Activated CD4-positive, alpha-beta T cell treated with anti-CD3 and anti-CD28 coated beads, Interleukin-2, amount 10 ng/mL, durations not matched to agents 24 days and 14 days (primary cell): ENCODE measurements around the gene PLA2G6. TPM values are rescaled to one million over a fixed set of nuclear protein-coding genes. Genes with fewer than 3 reads are reported as not detected.
"Not testable (repeated sequence)": the region's sequence is repeated elsewhere in the genome, so short reads cannot be mapped to it uniquely, and the experiment has no call there.

Experiments
- DNase-seq: peaks from one replicate; pipeline ENCODE4 v3.0.0; 2022
- H3K27ac Mint-ChIP-seq: one replicate; pipeline ENCODE4 v1.8.0; 2022; ENCODE audit warnings: mild to moderate bottlenecking, mixed read lengths
- H3K27me3 Mint-ChIP-seq: one replicate; pipeline ENCODE4 v1.8.0; 2022; ENCODE audit warnings: mixed read lengths
- H3K36me3 Mint-ChIP-seq: one replicate; pipeline ENCODE4 v1.8.0; 2022; ENCODE audit warnings: low read depth, mild to moderate bottlenecking, mixed read lengths
- H3K4me1 Mint-ChIP-seq: one replicate; pipeline ENCODE4 v1.8.0; 2021; ENCODE audit warnings: mixed read lengths
- H3K4me3 Mint-ChIP-seq: one replicate; pipeline ENCODE4 v1.8.0; 2022; ENCODE audit warnings: mild to moderate bottlenecking, moderate library complexity, mixed read lengths
- H3K9me3 Mint-ChIP-seq: one replicate; pipeline ENCODE4 v1.8.0; 2021; ENCODE audit warnings: mixed read lengths
- intact Hi-C: fragments of 100-400 bp; cut with micrococcal nuclease; formaldehyde crosslinking; loops from one replicate; pipeline ENCODE4 v1.15.1; 2023
- total RNA-seq: library from RNA; stranded (reverse); gene quantifications from 2 replicates; pipeline ENCODE4 v1.2.3, GENCODE V29; 2022

PLA2G6 gene
- total RNA-seq, 1 donor from 2014 or later = 34.3 TPM

DNA sequence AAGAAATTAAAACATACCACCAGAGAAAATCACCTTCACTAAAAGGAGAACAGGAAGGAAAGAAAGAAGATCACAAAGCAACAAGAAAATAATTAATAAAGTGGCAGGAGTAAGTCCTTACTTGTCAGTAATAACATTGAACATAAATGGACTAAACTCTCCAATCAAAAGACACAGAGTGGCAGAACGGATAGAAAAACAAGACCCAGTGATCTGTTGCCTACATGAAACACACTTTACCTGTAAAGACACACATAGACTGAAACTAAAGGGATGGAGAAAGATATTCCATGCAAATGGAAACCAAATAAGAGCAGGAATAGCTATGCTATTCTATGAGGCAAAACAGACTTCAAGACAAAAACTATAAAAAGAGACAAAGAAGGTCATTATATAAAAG is 25.9 kb downstream of the PLA2G6 start:
- H3K4me1 Mint-ChIP-seq = no peaks in the 10 kb centered on the region
- intact Hi-C loops = no loop called here
- no peak for DNase-seq
- H3K9me3 Mint-ChIP-seq = no peaks in the 10 kb centered on the region
- H3K27ac Mint-ChIP-seq = no peak overlapping the region
- no peaks in the 10 kb centered on the region for H3K27me3 Mint-ChIP-seq
- no peak overlapping the region for H3K4me3 Mint-ChIP-seq
- H3K36me3 Mint-ChIP-seq = no peaks in the 10 kb centered on the region

DNA sequence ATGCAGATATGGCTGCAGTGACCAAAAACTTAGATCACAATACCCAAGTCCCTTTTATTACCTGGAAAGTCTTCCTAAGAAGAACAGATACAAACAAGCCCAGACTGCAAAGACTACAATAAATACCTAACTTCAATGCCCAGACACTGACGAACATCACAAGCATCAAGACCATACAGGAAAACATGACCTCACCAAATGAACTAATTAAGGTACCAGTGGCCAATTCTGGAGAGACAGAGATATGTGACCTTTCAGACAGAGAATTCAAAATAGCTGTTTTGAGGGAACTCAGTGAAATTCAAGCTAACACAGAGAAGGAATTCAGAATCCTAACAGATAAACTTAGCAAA is 27.1 kb downstream of the PLA2G6 start:
- H3K36me3 Mint-ChIP-seq, H3K27ac Mint-ChIP-seq, DNase-seq, H3K4me3 Mint-ChIP-seq, H3K27me3 Mint-ChIP-seq, H3K4me1 Mint-ChIP-seq, H3K9me3 Mint-ChIP-seq, intact Hi-C loops: not testable (repeated sequence)

DNA sequence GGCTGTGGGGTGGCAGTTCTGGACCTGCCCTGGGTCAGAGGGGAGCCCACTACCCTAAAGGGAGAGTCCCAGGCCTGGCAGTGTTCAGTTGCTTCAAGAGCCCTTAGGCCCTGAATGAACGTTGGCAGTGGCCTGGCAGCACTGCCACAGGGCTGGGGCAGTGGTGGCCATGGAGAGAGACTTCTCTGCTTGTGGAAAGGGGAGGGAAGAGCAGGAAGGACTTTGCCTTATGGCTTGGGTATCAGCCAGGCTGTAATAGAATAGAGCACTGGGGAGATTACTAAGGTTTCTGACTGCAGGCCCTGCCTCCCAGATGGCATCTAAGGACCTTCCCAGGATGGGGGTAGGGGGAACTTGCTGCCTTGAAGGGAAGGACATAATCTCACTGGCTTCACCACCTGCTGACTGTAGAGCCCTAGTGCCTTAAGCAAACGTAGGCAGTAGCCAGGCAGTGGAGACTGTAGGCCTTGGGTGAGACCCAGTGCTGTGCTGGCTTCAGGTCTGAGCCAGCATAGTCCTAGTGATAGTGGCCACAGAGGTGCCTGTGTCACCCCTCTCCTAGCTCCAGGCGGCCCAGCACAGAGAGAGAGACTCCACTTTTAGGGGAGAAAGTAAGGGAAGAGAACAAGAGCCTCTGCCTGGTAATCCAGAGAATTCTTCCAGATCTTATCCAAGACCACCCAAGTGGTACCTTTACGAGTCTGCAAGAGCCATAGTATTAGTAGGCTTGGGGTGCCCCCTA is 27.6 kb downstream of the PLA2G6 start:
- intact Hi-C loops = no loop called here
- no peak overlapping the region for H3K4me3 Mint-ChIP-seq
- H3K4me1 Mint-ChIP-seq = no peaks in the 10 kb centered on the region
- no peak for DNase-seq
- no peaks in the 10 kb centered on the region for H3K36me3 Mint-ChIP-seq
- H3K27ac Mint-ChIP-seq = no peak overlapping the region
- H3K27me3 Mint-ChIP-seq = no peaks in the 10 kb centered on the region
- H3K9me3 Mint-ChIP-seq = no peaks in the 10 kb centered on the region

- peaks cover 11% of the 10 kb centered on the region for H3K4me1 Mint-ChIP-seq
- no peaks in the 10 kb centered on the region for H3K9me3 Mint-ChIP-seq
- no peak overlapping the region for H3K4me3 Mint-ChIP-seq
- H3K27me3 Mint-ChIP-seq = no peaks in the 10 kb centered on the region
- H3K27ac Mint-ChIP-seq = no peak overlapping the region
- intact Hi-C loops = no loop called here
- H3K36me3 Mint-ChIP-seq = peaks cover 2% of the 10 kb centered on the region
- DNase-seq = no peak
These were observed 30.5 kb downstream of the PLA2G6 start for GRCh38 chr22:38151126-38151500.

DNA sequence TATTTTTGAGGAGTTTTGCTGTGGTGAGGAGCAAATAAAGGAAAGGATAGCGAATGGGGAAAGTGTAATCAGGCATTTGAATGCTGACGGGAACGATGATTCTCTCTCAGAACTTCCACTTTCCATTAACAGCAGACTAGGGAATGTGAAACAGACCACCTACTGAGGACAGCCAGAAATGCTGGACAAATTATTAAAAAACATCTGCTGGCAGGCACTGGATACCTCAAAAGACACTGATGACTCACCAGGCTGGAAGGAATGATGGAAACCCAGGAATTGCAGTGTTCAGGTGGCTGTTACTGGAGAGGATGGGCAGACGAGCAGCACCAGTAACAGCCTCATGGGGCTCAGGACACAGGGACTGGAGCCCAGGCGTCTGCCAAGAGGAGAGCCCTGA is 33.4 kb downstream of the PLA2G6 start:
- H3K4me3 Mint-ChIP-seq = no peak overlapping the region
- no peak overlapping the region for H3K27ac Mint-ChIP-seq
- no peaks in the 10 kb centered on the region for H3K27me3 Mint-ChIP-seq
- intact Hi-C loops = no loop called here
- H3K9me3 Mint-ChIP-seq = no peaks in the 10 kb centered on the region
- peaks cover 14% of the 10 kb centered on the region for H3K4me1 Mint-ChIP-seq
- H3K36me3 Mint-ChIP-seq = peaks cover 5% of the 10 kb centered on the region
- no peak for DNase-seq

DNA sequence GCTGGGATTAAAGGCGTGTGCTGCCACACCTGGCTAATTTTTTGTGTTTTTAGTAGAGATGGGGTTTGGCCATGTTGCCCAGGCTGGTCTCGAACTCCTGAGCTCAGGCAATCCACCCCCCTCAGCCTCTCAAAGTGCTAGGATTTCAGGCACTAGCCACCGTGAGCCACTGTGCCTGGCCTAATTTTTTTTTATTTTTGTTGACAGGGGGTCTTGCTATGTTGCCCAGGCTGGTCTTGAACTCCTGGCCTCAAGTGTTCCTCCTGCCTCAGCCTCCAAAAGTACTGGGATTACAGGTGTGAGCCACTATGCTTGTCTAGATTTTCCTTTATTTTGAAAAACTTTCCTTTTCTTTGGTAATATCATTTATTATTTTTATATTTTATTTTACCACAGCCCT is 35.5 kb downstream of the PLA2G6 start:
- H3K4me3 Mint-ChIP-seq, intact Hi-C loops, DNase-seq: not testable (repeated sequence)

GRCh38 chr22:38144025-38144405 is 37.6 kb downstream of the PLA2G6 start:
- H3K27ac Mint-ChIP-seq = no peak overlapping the region
- H3K4me1 Mint-ChIP-seq = peaks cover 14% of the 10 kb centered on the region
- no peaks in the 10 kb centered on the region for H3K9me3 Mint-ChIP-seq
- no peak for DNase-seq
- no peaks in the 10 kb centered on the region for H3K27me3 Mint-ChIP-seq
- H3K4me3 Mint-ChIP-seq = no peak overlapping the region
- peaks cover 8% of the 10 kb centered on the region for H3K36me3 Mint-ChIP-seq
- intact Hi-C loops = no loop called here

More for the DNA sequence above, 35.5 kb downstream of the PLA2G6 start:
- H3K4me1 Mint-ChIP-seq = peaks cover 14% of the 10 kb centered on the region
- not testable (repeated sequence) for H3K36me3 Mint-ChIP-seq, H3K27ac Mint-ChIP-seq, H3K9me3 Mint-ChIP-seq, H3K27me3 Mint-ChIP-seq

DNA sequence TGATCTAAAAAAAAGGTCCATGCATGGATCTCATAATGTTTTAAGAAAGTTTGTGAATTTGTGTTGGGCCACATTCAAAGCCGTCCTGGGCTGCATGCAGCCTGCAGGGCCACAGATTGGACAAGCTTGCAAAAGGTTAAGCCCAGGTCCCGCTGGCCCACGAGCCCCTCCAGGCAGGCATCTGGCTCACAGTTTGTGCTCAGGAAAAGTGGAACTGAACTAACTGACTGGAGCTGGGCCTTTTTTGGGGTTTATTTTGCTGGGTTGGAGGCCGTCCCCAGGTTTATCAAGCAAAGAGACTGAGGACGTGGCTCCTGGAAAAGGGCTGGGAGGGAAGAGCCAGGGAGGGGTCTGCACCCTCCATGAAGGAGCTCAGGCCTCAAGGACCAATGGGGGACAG is 39.0 kb downstream of the PLA2G6 start:
- Mint-ChIP-seq H3K4me3 (no peak overlapping the region), H3K27me3 (no peaks in the 10 kb centered on the region), H3K27ac (no peak overlapping the region), H3K36me3 (peaks cover 8% of the 10 kb centered on the region), H3K9me3 (no peaks in the 10 kb centered on the region), H3K4me1 (peaks cover 6% of the 10 kb centered on the region)
- intact Hi-C loops = no loop called here
- DNase-seq = no peak

DNA sequence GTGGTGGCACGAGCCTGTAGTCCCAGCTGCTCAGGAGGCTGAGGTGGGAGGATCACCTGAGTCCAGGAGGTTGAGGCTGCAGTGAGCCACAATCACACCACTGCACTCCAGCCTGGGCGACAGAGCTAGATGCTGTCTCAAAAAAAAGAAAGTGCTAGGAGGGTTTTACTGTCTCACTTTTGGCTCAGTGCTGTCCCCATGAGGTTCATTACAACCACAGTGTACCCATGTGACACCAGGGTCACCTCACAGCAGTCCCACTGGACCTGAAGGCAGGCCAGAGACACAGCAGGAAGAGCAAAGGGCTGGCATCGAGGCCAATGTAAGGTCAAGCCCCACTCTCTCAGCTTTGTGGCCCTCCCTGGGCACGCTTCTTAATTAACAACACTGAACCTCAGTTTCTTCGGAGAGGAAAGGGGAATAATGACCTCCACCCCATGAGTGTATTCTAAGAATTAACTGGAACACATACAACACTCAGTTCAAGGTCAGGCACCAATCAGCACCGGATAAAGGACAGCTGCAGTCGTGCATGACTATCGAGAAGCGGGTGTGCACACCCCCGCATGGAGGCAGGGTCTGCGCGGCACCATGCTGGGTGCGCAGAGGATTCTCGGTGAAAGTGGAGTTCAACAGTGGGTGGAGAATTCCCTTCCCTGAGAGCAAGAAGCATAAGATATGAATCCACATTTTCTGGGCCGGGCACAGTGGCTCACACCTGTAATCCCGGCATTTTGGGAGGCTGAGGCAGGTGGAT is 40.2 kb downstream of the PLA2G6 start:
- no peak overlapping the region for H3K27ac Mint-ChIP-seq
- H3K4me1 Mint-ChIP-seq = peaks cover 4% of the 10 kb centered on the region
- intact Hi-C loops = no loop called here
- H3K27me3 Mint-ChIP-seq = no peaks in the 10 kb centered on the region
- H3K4me3 Mint-ChIP-seq = no peak overlapping the region
- H3K36me3 Mint-ChIP-seq = peaks cover 10% of the 10 kb centered on the region
- H3K9me3 Mint-ChIP-seq = no peaks in the 10 kb centered on the region
- no peak for DNase-seq

DNA sequence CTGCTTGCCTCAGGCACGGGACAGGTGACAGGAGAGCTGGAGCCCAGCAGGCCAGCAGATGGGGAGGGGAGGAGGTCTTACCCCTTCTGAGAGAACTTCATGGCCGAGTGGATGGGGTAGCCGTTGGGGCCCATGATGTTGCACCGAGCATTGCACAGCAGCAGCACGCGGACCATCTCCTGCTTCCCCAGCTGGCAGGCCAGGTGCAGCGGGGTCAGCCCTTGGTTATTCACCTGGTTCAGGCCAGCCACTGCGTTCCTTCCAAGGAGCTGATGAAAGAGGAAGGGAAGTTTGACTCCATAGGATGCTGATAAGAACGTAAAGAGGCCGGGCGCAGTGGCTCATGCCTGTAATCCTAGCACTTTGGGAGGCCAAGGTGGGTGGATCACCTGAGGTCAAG is 41.7 kb downstream of the PLA2G6 start:
- DNase-seq = no peak
- Mint-ChIP-seq H3K4me3 (no peak overlapping the region), H3K27me3 (no peaks in the 10 kb centered on the region), H3K4me1 (peaks cover 4% of the 10 kb centered on the region), H3K36me3 (peaks cover 13% of the 10 kb centered on the region), H3K9me3 (no peaks in the 10 kb centered on the region), H3K27ac (no peak overlapping the region)
- intact Hi-C loops = no loop called here

- H3K9me3 Mint-ChIP-seq = no peaks in the 10 kb centered on the region
- peaks cover 4% of the 10 kb centered on the region for H3K4me1 Mint-ChIP-seq
- DNase-seq = no peak
- no peak overlapping the region for H3K4me3 Mint-ChIP-seq
- H3K27me3 Mint-ChIP-seq = no peaks in the 10 kb centered on the region
- peaks cover 13% of the 10 kb centered on the region for H3K36me3 Mint-ChIP-seq
- intact Hi-C loops = no loop called here
- no peak overlapping the region for H3K27ac Mint-ChIP-seq
These were observed 42.7 kb downstream of the PLA2G6 start for GRCh38 chr22:38138961-38139360.

- Mint-ChIP-seq H3K36me3 (peaks cover 10% of the 10 kb centered on the region), H3K27ac (no peak overlapping the region), H3K4me1 (no peaks in the 10 kb centered on the region), H3K9me3 (no peaks in the 10 kb centered on the region), H3K27me3 (no peaks in the 10 kb centered on the region), H3K4me3 (no peak overlapping the region)
- DNase-seq = no peak
- intact Hi-C loops = no loop called here
These were observed 43.5 kb downstream of the PLA2G6 start for GRCh38 chr22:38137876-38138687.

- DNase-seq = no peak
These were observed 45.0 kb downstream of the PLA2G6 start for GRCh38 chr22:38136607-38137006.

GRCh38 chr22:38135133-38135706 is 46.4 kb downstream of the PLA2G6 start:
- Mint-ChIP-seq H3K27me3 (no peaks in the 10 kb centered on the region), H3K9me3 (no peaks in the 10 kb centered on the region), H3K27ac (no peak overlapping the region), H3K4me1 (no peaks in the 10 kb centered on the region), H3K36me3 (peaks cover 12% of the 10 kb centered on the region), H3K4me3 (no peak overlapping the region)
- intact Hi-C loops = no loop called here
- DNase-seq = no peak

More at GRCh38 chr22:38136607-38137006, 45.0 kb downstream of the PLA2G6 start:
- H3K9me3 Mint-ChIP-seq = no peaks in the 10 kb centered on the region
- intact Hi-C loops = no loop called here
- H3K27ac Mint-ChIP-seq = no peak overlapping the region
- no peaks in the 10 kb centered on the region for H3K4me1 Mint-ChIP-seq
- H3K4me3 Mint-ChIP-seq = no peak overlapping the region
- H3K27me3 Mint-ChIP-seq = no peaks in the 10 kb centered on the region
- peaks cover 12% of the 10 kb centered on the region for H3K36me3 Mint-ChIP-seq
